IMR-90 (cell line): Measurements from ENCODE around the gene SFTA2. TPM values are rescaled to one million over a fixed set of nuclear protein-coding genes. Genes with fewer than 3 reads are reported as not detected.

ENCODE experiments used
- ATAC-seq: fragments of 200-7000 bp; cut with Tn5 transposase; 2 replicates; pipeline ENCODE4 v1.9.1; 2020; ENCODE audit warnings: low read depth, mild to moderate bottlenecking, moderate library complexity
- BruUV-seq: library from RNA; stranded (reverse); fragments of 400-500 nt; replicated peaks from 2 replicates; lab custom pipeline; 2021; lab: Mats Ljungman, UMichigan
- CTCF ChIA-PET: fragments of 300-600 bp; formaldehyde crosslinking; extraction: SDS; loops from one replicate; lab custom pipeline; 2021; ENCODE audit warnings: antibody characterized with exemption; lab: Yijun Ruan, JAX
- POLR2A ChIA-PET: fragments of 300-600 bp; sonication (Branson Sonifier 250); formaldehyde crosslinking; loops from one replicate; lab custom pipeline; 2022; ENCODE audit warnings: antibody characterized with exemption; ENCODE audit not compliant: unreplicated experiment; lab: Charles Lee
- DNase-seq: peaks from one replicate; pipeline ENCODE4 v3.0.0; 2013
- H2AFZ ChIP-seq: replicated peaks from 2 replicates; pipeline ENCODE3; 2013; ENCODE audit warnings: low read length, mild to moderate bottlenecking; ENCODE audit not compliant: poor library complexity
- H2AK5ac ChIP-seq: 2 replicates; pipeline ENCODE4 v1.6.1; 2013; ENCODE audit warnings: low read depth, low read length, inconsistent platforms
- H2AK9ac ChIP-seq: replicated peaks from 2 replicates; pipeline ENCODE3; 2013; ENCODE audit warnings: mild to moderate bottlenecking, low read depth, low read length, moderate library complexity; ENCODE audit not compliant: poor library complexity
- H2BK120ac ChIP-seq: 2 replicates; pipeline ENCODE4 v1.6.1; 2013; ENCODE audit warnings: low read depth, low read length, inconsistent platforms
- H2BK15ac ChIP-seq: 3 replicates; pipeline ENCODE4 v1.6.1; 2013; ENCODE audit warnings: low read depth, low read length, inconsistent platforms
- H2BK20ac ChIP-seq: 2 replicates; pipeline ENCODE4 v1.6.1; 2013; ENCODE audit warnings: low read depth, mild to moderate bottlenecking, inconsistent platforms, low read length, moderate library complexity
- H2BK5ac ChIP-seq: 2 replicates; pipeline ENCODE4 v1.6.1; 2013; ENCODE audit warnings: mild to moderate bottlenecking, low read depth, low read length, inconsistent platforms; ENCODE audit not compliant: poor library complexity, severe bottlenecking
- H3K14ac ChIP-seq: replicated peaks from 2 replicates; pipeline ENCODE4 v1.6.1; 2013; ENCODE audit warnings: low read depth, low read length, inconsistent platforms
- H3K18ac ChIP-seq: 2 replicates; pipeline ENCODE4 v1.6.1; 2013; ENCODE audit warnings: low read depth, low read length, control low read depth
- H3K23ac ChIP-seq: 2 replicates; pipeline ENCODE4 v1.6.1; 2013; ENCODE audit warnings: low read depth, low read length, inconsistent platforms
- H3K27ac ChIP-seq: 2 replicates; pipeline ENCODE4 v1.5.1; 2013; ENCODE audit warnings: mild to moderate bottlenecking, control low read depth, low read length; ENCODE audit not compliant: insufficient read depth
- H3K27me3 ChIP-seq: 2 replicates; pipeline ENCODE4 v1.6.1; 2013; ENCODE audit warnings: low read length; ENCODE audit not compliant: control insufficient read depth, insufficient read depth
- H3K36me3 ChIP-seq: 2 replicates; pipeline ENCODE4 v1.6.1; 2013; ENCODE audit warnings: low read length, mixed read lengths; ENCODE audit not compliant: control insufficient read depth, insufficient read depth
- H3K4ac ChIP-seq: 2 replicates; pipeline ENCODE4 v1.6.1; 2013; ENCODE audit warnings: low read depth, low read length, inconsistent platforms
- H3K4me1 ChIP-seq: 2 replicates; pipeline ENCODE4 v1.6.1; 2013; ENCODE audit warnings: low read length, mixed read lengths; ENCODE audit not compliant: control insufficient read depth, insufficient read depth
- H3K4me2 ChIP-seq: 2 replicates; pipeline ENCODE4 v1.6.1; 2013; ENCODE audit warnings: low read depth, mild to moderate bottlenecking, control low read depth, low read length, moderate library complexity
- H3K4me3 ChIP-seq: 2 replicates; pipeline ENCODE4 v1.5.1; 2013; ENCODE audit warnings: low read depth, mild to moderate bottlenecking, control low read depth, low read length, moderate library complexity; ENCODE audit not compliant: insufficient read depth
- H3K56ac ChIP-seq: 2 replicates; pipeline ENCODE4 v1.6.1; 2013; ENCODE audit warnings: low read length, inconsistent platforms; ENCODE audit not compliant: insufficient read depth; ENCODE audit errors: extremely low read depth
- H3K79me1 ChIP-seq, 2 experiments: 2 replicates each; pipeline ENCODE4 v1.6.1; 2013; ENCODE audit warnings: low read length in 2 of 2, inconsistent platforms in 1 of 2, low read depth in 1 of 2
- H3K9ac ChIP-seq: 2 replicates; pipeline ENCODE4 v1.6.1; 2013; ENCODE audit warnings: low read depth, low read length, control low read depth
- H3K9me1 ChIP-seq: 2 replicates; pipeline ENCODE4 v1.6.1; 2013; ENCODE audit warnings: low read length, inconsistent platforms; ENCODE audit not compliant: insufficient read depth
- H3K9me3 ChIP-seq: 2 replicates; pipeline ENCODE4 v1.6.1; 2013; ENCODE audit warnings: low read length; ENCODE audit not compliant: control insufficient read depth, insufficient read depth
- H4K20me1 ChIP-seq: 2 replicates; pipeline ENCODE4 v1.6.1; 2013; ENCODE audit warnings: low read length, inconsistent platforms; ENCODE audit not compliant: insufficient read depth
- H4K5ac ChIP-seq: 2 replicates; pipeline ENCODE4 v1.6.1; 2013; ENCODE audit warnings: mild to moderate bottlenecking, low read depth, low read length, control low read depth
- H4K8ac ChIP-seq, 2 experiments: 2 replicates each; pipeline ENCODE4 v1.6.1; 2013; ENCODE audit warnings: low read depth in 2 of 2, low read length in 2 of 2, control low read depth in 1 of 2, inconsistent platforms in 1 of 2
- H4K91ac ChIP-seq: 2 replicates; pipeline ENCODE4 v1.6.1; 2013; ENCODE audit warnings: low read depth, low read length, inconsistent platforms; ENCODE audit not compliant: insufficient read depth
- BHLHE40 ChIP-seq: fragments of 150-350 bp; IDR thresholded peaks from 2 replicates; pipeline ENCODE4 v1.6.1; 2016; ENCODE audit warnings: mild to moderate bottlenecking, low read depth, low read length
- FOS ChIP-seq: fragments of 150-350 bp; IDR thresholded peaks from 2 replicates; pipeline ENCODE4 v1.6.1; 2016; ENCODE audit warnings: low read depth, low read length
- MAZ ChIP-seq: IDR thresholded peaks from 2 replicates; pipeline ENCODE4 v1.6.1; 2012; ENCODE audit warnings: low read depth, mild to moderate bottlenecking, low read length, improper control_type of control experiment, moderate library complexity, borderline replicate concordance
- NFE2L2 ChIP-seq: fragments of 150-350 bp; IDR thresholded peaks from 2 replicates; pipeline ENCODE4 v1.6.1; 2016; ENCODE audit warnings: low read depth, mild to moderate bottlenecking, low read length
- RCOR1 ChIP-seq: IDR thresholded peaks from 2 replicates; pipeline ENCODE4 v1.6.1; 2012; ENCODE audit warnings: mild to moderate bottlenecking, low read length, improper control_type of control experiment; ENCODE audit not compliant: insufficient replicate concordance
- RFX5 ChIP-seq: IDR thresholded peaks from 2 replicates; pipeline ENCODE4 v1.8.0; 2012; ENCODE audit warnings: low read depth, mild to moderate bottlenecking, low read length, moderate library complexity
- WGBS, 2 experiments: methylation state at CpG; one replicate each; pipeline versions ENCODE4 v1.1.5 to v1.1.7; 2013; ENCODE audit warnings: missing lambda C conversion rate in 2 of 2; ENCODE audit not compliant: insufficient read length in 1 of 2; ENCODE audit errors: extremely low coverage in 2 of 2; 5-methylcytosine and 5-hydroxymethylcytosine counted together
- dilution Hi-C: fragments of 300-500 bp; cut with HindIII; formaldehyde crosslinking; loops from one replicate; pipeline ENCODE4 v1.14.3; 2018; ENCODE audit warnings: low sequenced_read_pairs; ENCODE audit not compliant: unreplicated experiment
- in situ Hi-C: fragments of 300-500 bp; cut with MboI; formaldehyde crosslinking; loops from 3 replicates; pipeline ENCODE4 v1.14.3; 2019; ENCODE audit warnings: low sequenced_read_pairs, inconsistent platforms, mixed read lengths
- intact Hi-C: fragments of 100-400 bp; cut with micrococcal nuclease; formaldehyde crosslinking; loops from 2 replicates; pipeline ENCODE4 v1.10.0; 2022
- polyA plus RNA-seq, 3 experiments: library from polyadenylated mRNA; depleted of rRNA; stranded (reverse); fragments of >200 nt; gene quantifications; 2 replicates each; pipeline ENCODE4 v1.2.3, GENCODE V29; 2012; ENCODE audit warnings: low replicate concordance in 1 of 3
- total RNA-seq: library from RNA; depleted of rRNA; stranded (reverse); fragments of >200 nt; gene quantifications from 2 replicates; pipeline ENCODE4 v1.2.3, GENCODE V29; 2012
- TF ChIP-seq, protein P1 (sequence below): fragments of 150-350 bp; IDR thresholded peaks from 2 replicates; pipeline ENCODE4 v1.6.1; 2017; ENCODE audit warnings: mild to moderate bottlenecking, antibody characterized with exemption, low read length, low read depth

SFTA2 gene
- total and polyA plus RNA-seq, 2 of the 4 experiments (the other 2 are of a cell fraction): not detected

DNA sequence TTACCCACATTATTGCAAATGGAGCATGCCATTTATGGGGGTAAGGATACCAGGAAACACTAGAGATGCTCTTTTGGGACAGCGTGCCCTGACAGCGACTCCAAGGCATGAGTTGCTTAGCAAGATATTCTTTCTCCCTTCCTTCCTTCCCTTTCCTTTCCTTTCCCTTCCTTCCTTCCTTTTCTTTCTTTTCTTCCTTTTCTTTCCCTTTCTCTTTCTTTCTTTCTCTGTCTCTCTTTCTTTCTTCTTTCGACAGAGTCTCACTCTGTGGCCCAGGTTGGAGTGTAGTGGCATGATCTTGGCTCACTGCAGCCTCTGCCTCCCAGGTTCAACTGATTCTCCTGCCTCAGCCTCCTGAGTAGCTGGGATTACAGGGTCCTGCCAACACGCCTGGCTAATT, 12.1 kb upstream of the SFTA2 start:
- no peak overlapping the region for H4K8ac ChIP-seq
- POLR2A ChIA-PET: interaction anchor here (0.6 kb wide), 1 partner anchor 125 kb away, joined by 3 read pairs; no protein-coding TSS in a partner anchor
- DNase-seq (no peak), ATAC-seq (no peak)
- H3K4me1 ChIP-seq: peaks cover 1% of the 10 kb centered on the region; the same call in 1 of the 2 replicates
- H3K4me2 ChIP-seq: no peak overlapping the region
- TF ChIP-seq RCOR1 (no peak), MAZ (no peak), FOS (no peak), BHLHE40 (no peak), RFX5 (no peak), NFE2L2 (no peak)
- TF ChIP-seq, protein P1, sequence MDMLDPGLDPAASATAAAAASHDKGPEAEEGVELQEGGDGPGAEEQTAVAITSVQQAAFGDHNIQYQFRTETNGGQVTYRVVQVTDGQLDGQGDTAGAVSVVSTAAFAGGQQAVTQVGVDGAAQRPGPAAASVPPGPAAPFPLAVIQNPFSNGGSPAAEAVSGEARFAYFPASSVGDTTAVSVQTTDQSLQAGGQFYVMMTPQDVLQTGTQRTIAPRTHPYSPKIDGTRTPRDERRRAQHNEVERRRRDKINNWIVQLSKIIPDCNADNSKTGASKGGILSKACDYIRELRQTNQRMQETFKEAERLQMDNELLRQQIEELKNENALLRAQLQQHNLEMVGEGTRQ: no peak
- H2BK120ac ChIP-seq: no peak overlapping the region
- H2AFZ ChIP-seq: no peak overlapping the region
- WGBS, 2 experiments: no CpG with 5 or more reads among the region's 4 CpGs
- no peak overlapping the region for H2BK5ac ChIP-seq
- H2AK5ac ChIP-seq: no peak overlapping the region
- H3K56ac ChIP-seq: no peak overlapping the region
- H3K9me1 ChIP-seq: peaks cover 10% of the 10 kb centered on the region
- no peak overlapping the region for H3K23ac ChIP-seq
- H3K9me3 ChIP-seq: no peaks in the 10 kb centered on the region
- no peak overlapping the region for H3K27ac ChIP-seq
- no peak overlapping the region for H2BK20ac ChIP-seq
- no peak overlapping the region for H2AK9ac ChIP-seq
- no peaks in the 10 kb centered on the region for H4K20me1 ChIP-seq
- no peaks in the 10 kb centered on the region for H3K36me3 ChIP-seq
- H4K5ac ChIP-seq: no peak overlapping the region
- BruUV-seq: no TSS peak
- in situ Hi-C loops (no loop called here), dilution Hi-C loops (no loop called here), intact Hi-C loops (no loop called here)
- no peak overlapping the region for H3K9ac ChIP-seq
- no peak overlapping the region for H3K18ac ChIP-seq
- no peak overlapping the region for H3K4ac ChIP-seq
- H4K91ac ChIP-seq: no peak overlapping the region
- no peaks in the 10 kb centered on the region for H3K79me1 ChIP-seq
- H3K4me3 ChIP-seq: no peak overlapping the region
- peaks cover 50% of the 10 kb centered on the region for H3K27me3 ChIP-seq
- no peak overlapping the region for H2BK15ac ChIP-seq
- H3K14ac ChIP-seq: no peak overlapping the region
- CTCF ChIA-PET: interaction anchor here (0.6 kb wide), 1 partner anchor 136 kb away, joined by 3 read pairs; no protein-coding TSS in a partner anchor
